GM19372 (cell line): ENCODE results near the gene AGRP.
"Not testable (repeated sequence)": the region's sequence is repeated elsewhere in the genome, so short reads cannot be mapped to it uniquely, and the experiment has no call there.

Experiments used
- ATAC-seq: cut with Tn5 transposase; IDR thresholded peaks from one replicate; pipeline ENCODE4 v1.9.1; 2021; ENCODE audit warnings: mild to moderate bottlenecking, low read depth, moderate library complexity; ENCODE audit not compliant: unreplicated experiment

Gene AGRP

GRCh38 chr16:67504031-67505021 is 21.0 kb upstream of the AGRP start:
- no peak for ATAC-seq

GRCh38 chr16:67499106-67499505 is 15.8 kb upstream of the AGRP start:
- no peak for ATAC-seq

- no peak for ATAC-seq
These were observed 7.2 kb upstream of the AGRP start for GRCh38 chr16:67490335-67491096.

GRCh38 chr16:67489401-67490083 is 6.2 kb upstream of the AGRP start:
- ATAC-seq: no peak

- not testable (repeated sequence) for ATAC-seq
These were observed 4.2 kb upstream of the AGRP start for GRCh38 chr16:67487561-67487960.

GRCh38 chr16:67486805-67487204 is 3.5 kb upstream of the AGRP start:
- no peak for ATAC-seq

GRCh38 chr16:67483731-67484525 is 581 bp upstream of the AGRP start:
- ATAC-seq: no peak

- no peak for ATAC-seq
These were observed 968 bp downstream of the AGRP start for GRCh38 chr16:67482233-67482924.

- no peak for ATAC-seq
These were observed 1.6 kb downstream of the AGRP start for GRCh38 chr16:67481561-67482232.

- ATAC-seq: peak; percentile 98
These were observed 2.4 kb downstream of the AGRP start, which contains the start of gene ATP6V0D1 for GRCh38 chr16:67480833-67481560. Gene ATP6V0D1, minus strand, starts transcription at chr16:67481157. Its CDS starts 71 bp downstream, at chr16:67481086.

- no peak for ATAC-seq
These were observed 5.3 kb downstream of the AGRP start for GRCh38 chr16:67477960-67478554.

- ATAC-seq: no peak
These were observed 8.5 kb downstream of the AGRP start for GRCh38 chr16:67474551-67475455.

GRCh38 chr16:67471758-67472384 is 11.5 kb downstream of the AGRP start:
- no peak for ATAC-seq

GRCh38 chr16:67470359-67470758 is 13.0 kb downstream of the AGRP start:
- no peak for ATAC-seq

GRCh38 chr16:67468731-67469130 is 14.6 kb downstream of the AGRP start:
- ATAC-seq: no peak

GRCh38 chr16:67466581-67466980 is 16.8 kb downstream of the AGRP start:
- no peak for ATAC-seq
